ENCODE measurements around the gene TPBGL.

The TPBGL gene

DNA sequence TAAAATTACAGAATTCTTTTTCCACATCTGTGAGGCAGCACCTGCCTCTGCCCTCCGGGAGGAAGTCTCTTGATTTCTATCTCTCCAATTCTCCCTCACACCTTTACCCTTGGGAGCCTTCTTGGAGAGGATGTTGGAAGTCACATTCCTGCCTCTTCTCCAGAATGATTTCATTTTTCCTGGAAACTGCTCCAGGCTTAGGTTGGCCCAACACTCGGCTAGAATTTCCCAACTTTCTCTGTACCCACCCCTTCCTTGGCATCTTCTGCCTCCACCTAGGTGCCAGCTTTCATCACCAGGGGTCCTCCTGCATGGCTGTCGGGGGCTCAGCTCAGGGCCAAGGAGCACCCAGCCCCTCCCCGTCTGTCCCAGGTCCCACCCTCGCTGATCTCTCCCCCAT is 46.4 kb upstream of the TPBGL start:
- Histone ChIP-seq H3K4me1 (ENCODE audit: insufficient read depth, poor library complexity, severe bottlenecking) (no peaks in the 10 kb centered on the region), H3K9me3 (ENCODE audit: severe bottlenecking) (no peaks in the 10 kb centered on the region), H3K4me3 (ENCODE audit: severe bottlenecking) (no peak overlapping the region), H3K27me3 (ENCODE audit: insufficient read depth, poor library complexity, severe bottlenecking) (no peaks in the 10 kb centered on the region), H3K27ac (ENCODE audit: poor library complexity, severe bottlenecking) (no peak overlapping the region), H3K36me3 (ENCODE audit: low read depth) (no peaks in the 10 kb centered on the region)
- TF ChIP-seq, protein P1, sequence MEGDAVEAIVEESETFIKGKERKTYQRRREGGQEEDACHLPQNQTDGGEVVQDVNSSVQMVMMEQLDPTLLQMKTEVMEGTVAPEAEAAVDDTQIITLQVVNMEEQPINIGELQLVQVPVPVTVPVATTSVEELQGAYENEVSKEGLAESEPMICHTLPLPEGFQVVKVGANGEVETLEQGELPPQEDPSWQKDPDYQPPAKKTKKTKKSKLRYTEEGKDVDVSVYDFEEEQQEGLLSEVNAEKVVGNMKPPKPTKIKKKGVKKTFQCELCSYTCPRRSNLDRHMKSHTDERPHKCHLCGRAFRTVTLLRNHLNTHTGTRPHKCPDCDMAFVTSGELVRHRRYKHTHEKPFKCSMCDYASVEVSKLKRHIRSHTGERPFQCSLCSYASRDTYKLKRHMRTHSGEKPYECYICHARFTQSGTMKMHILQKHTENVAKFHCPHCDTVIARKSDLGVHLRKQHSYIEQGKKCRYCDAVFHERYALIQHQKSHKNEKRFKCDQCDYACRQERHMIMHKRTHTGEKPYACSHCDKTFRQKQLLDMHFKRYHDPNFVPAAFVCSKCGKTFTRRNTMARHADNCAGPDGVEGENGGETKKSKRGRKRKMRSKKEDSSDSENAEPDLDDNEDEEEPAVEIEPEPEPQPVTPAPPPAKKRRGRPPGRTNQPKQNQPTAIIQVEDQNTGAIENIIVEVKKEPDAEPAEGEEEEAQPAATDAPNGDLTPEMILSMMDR (IDR thresholded peaks at IDR 0.05; ENCODE audit: poor library complexity, severe bottlenecking) = no peak
- no peak for DNase-seq (ENCODE audit: low spot score)
- ATAC-seq (ENCODE audit: low read depth) = no peak

DNA sequence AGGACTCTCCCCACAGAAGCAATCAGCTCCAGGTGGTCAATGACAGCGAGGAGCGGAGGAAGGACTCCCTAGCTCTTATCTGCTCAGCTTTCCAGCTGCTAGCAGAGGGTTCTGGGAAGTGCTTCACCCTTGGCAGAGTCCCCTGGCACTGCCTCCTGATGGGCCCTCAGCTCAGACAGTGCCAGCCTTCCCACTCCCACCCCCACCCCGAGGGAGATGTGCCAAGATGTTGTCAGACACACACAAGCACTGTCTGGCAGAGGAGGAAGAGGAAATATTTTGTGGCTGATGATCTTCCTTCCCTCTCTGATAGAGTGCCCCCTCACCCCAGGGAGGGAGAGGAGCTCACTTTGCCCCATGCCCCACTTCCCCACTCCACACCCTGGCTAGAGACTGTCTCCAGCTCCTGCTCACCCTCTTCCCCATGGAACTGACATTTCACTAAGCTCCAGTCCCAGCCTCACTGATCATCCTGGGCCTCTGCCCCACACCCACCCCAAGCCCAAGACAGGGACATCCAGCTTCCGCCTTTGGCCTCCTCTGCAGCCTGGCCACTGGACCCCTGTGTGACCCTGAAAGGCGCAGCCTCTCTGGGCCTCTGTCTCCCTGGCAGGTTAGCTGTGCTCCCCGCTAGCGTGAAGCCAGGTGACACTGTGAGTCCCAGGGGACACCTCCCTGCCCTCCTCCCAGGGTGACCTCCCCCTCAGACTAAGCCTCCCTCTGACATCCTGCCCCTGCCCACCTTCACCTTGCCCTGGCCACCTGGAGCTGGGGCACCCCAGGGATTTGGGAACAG is 45.2 kb upstream of the TPBGL start:
- TF ChIP-seq, protein P1 (IDR thresholded peaks at IDR 0.05; ENCODE audit: poor library complexity, severe bottlenecking) = no peak
- Histone ChIP-seq H3K27ac (ENCODE audit: poor library complexity, severe bottlenecking) (no peak overlapping the region), H3K27me3 (ENCODE audit: insufficient read depth, poor library complexity, severe bottlenecking) (no peaks in the 10 kb centered on the region), H3K4me1 (ENCODE audit: insufficient read depth, poor library complexity, severe bottlenecking) (no peaks in the 10 kb centered on the region), H3K4me3 (ENCODE audit: severe bottlenecking) (no peak overlapping the region), H3K36me3 (ENCODE audit: low read depth) (no peaks in the 10 kb centered on the region), H3K9me3 (ENCODE audit: severe bottlenecking) (no peaks in the 10 kb centered on the region)
- DNase-seq (ENCODE audit: low spot score) = no peak
- ATAC-seq (ENCODE audit: low read depth) = no peak

DNA sequence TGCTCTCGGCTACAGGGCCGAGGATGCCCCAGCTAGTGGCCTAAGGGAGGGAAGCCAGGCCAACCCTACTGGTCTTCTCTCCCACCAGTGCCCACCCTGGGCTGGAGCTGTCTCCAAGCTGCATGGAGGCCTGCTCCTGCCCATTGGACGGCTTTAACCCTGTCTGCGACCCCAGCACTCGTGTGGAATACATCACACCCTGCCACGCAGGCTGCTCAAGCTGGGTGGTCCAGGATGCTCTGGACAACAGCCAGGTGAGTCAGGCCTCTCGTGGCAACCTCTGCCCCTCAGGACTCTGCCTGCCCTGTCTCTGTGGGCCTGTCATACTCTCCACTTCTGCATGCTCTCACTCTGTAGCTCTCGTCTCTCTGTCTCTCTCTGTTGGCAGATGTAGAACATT is 44.1 kb upstream of the TPBGL start:
- no peak for DNase-seq (ENCODE audit: low spot score)
- Histone ChIP-seq H3K9me3 (ENCODE audit: severe bottlenecking) (no peaks in the 10 kb centered on the region), H3K27ac (ENCODE audit: poor library complexity, severe bottlenecking) (no peak overlapping the region), H3K4me3 (ENCODE audit: severe bottlenecking) (no peak overlapping the region), H3K4me1 (ENCODE audit: insufficient read depth, poor library complexity, severe bottlenecking) (no peaks in the 10 kb centered on the region), H3K36me3 (ENCODE audit: low read depth) (no peaks in the 10 kb centered on the region), H3K27me3 (ENCODE audit: insufficient read depth, poor library complexity, severe bottlenecking) (no peaks in the 10 kb centered on the region)
- TF ChIP-seq, protein P1 (IDR thresholded peaks at IDR 0.05; ENCODE audit: poor library complexity, severe bottlenecking) = no peak
- no peak for ATAC-seq (ENCODE audit: low read depth)

DNA sequence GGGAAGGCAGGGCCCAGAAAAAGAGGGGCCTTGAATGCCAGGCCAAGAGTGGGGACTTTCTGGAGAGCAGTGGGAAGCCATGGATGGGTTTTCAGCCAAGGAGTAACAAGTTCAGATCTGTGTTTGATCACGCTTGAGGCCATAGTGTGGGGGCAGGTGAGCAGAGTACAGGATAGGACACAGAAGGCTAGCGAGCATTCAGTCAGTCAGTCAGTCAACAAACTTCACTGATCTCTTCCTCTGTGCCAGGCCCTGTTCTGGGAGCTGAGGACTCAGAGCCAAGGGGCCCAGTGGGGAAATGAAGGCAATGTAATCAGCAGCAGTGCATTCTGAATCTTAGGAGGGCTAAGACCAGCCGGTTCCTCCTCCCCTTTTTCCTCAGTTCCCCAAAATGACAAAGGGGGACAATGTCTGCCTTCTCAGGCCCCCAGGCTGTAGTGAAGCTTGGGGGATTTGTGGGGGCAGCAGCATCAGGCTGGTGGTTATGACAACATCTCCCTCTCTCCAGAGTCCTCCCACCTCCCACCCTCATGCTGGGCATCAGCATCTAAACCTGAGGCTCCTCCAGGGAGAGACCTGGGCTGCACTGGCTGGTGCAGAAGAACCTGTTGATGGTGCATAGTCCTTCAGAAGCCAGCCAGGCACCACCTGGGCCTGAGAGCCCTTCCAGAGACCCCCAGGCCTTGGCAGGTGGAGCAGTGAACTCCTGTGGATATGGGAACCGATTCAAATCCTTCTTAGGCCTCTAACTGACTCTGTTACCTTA is 42.9 kb upstream of the TPBGL start:
- H3K4me3 ChIP-seq (ENCODE audit: severe bottlenecking) = no peak overlapping the region
- H3K36me3 ChIP-seq (ENCODE audit: low read depth) = no peaks in the 10 kb centered on the region
- no peak for DNase-seq (ENCODE audit: low spot score)
- no peaks in the 10 kb centered on the region for H3K27me3 ChIP-seq (ENCODE audit: insufficient read depth, poor library complexity, severe bottlenecking)
- H3K27ac ChIP-seq (ENCODE audit: poor library complexity, severe bottlenecking) = no peak overlapping the region
- no peaks in the 10 kb centered on the region for H3K9me3 ChIP-seq (ENCODE audit: severe bottlenecking)
- no peak for ATAC-seq (ENCODE audit: low read depth)
- H3K4me1 ChIP-seq (ENCODE audit: insufficient read depth, poor library complexity, severe bottlenecking) = no peaks in the 10 kb centered on the region
- TF ChIP-seq, protein P1 (IDR thresholded peaks at IDR 0.05; ENCODE audit: poor library complexity, severe bottlenecking) = no peak

All from RWPE2 (cell line).